Endothelial cell of hepatic sinusoid (primary cell): Measurements from ENCODE around the gene CREB5.

ENCODE experiments used
- in situ Hi-C: cut with HindIII; loops from 2 replicates; pipeline ENCODE4 v1.10.0; 2017; ENCODE audit warnings: low sequenced_read_pairs

Gene CREB5

GRCh38 chr7:28669330-28669729 lies 257.0 kb downstream of the CREB5 start:
- in situ Hi-C loops: no loop called here

GRCh38 chr7:28671526-28671925 lies 259.2 kb downstream of the CREB5 start:
- in situ Hi-C loops: no loop called here

GRCh38 chr7:28672397-28672797 lies 260.1 kb downstream of the CREB5 start:
- in situ Hi-C loops: no loop called here

- in situ Hi-C loops: no loop called here
Measured at GRCh38 chr7:28674359-28674782, 262.1 kb downstream of the CREB5 start.

- in situ Hi-C loops: no loop called here
Measured at GRCh38 chr7:28675429-28675828, 263.1 kb downstream of the CREB5 start.

- in situ Hi-C loops: no loop called here
Measured at GRCh38 chr7:28677668-28678067, 265.4 kb downstream of the CREB5 start.

- in situ Hi-C loops: no loop called here
Measured at GRCh38 chr7:28678431-28678965, 266.2 kb downstream of the CREB5 start.

GRCh38 chr7:28681693-28682310 lies 269.5 kb downstream of the CREB5 start:
- in situ Hi-C loops: no loop called here

GRCh38 chr7:28682801-28683200 lies 270.5 kb downstream of the CREB5 start:
- in situ Hi-C loops: no loop called here

GRCh38 chr7:28684650-28685241 lies 272.4 kb downstream of the CREB5 start:
- in situ Hi-C loops: no loop called here

- in situ Hi-C loops: no loop called here
Measured at GRCh38 chr7:28685242-28685643, 272.9 kb downstream of the CREB5 start.

- in situ Hi-C loops: no loop called here
Measured at GRCh38 chr7:28685644-28686417, 273.5 kb downstream of the CREB5 start.

GRCh38 chr7:28686418-28686800 lies 274.1 kb downstream of the CREB5 start:
- in situ Hi-C loops: no loop called here

- in situ Hi-C loops: no loop called here
Measured at GRCh38 chr7:28687537-28687936, 275.2 kb downstream of the CREB5 start.

- in situ Hi-C loops: no loop called here
Measured at GRCh38 chr7:28688174-28688573, 275.9 kb downstream of the CREB5 start.

GRCh38 chr7:28688651-28689050 lies 276.3 kb downstream of the CREB5 start:
- in situ Hi-C loops: no loop called here

- in situ Hi-C loops: no loop called here
Measured at GRCh38 chr7:28695300-28696295, 283.3 kb downstream of the CREB5 start.

GRCh38 chr7:28697913-28698563 lies 285.7 kb downstream of the CREB5 start:
- in situ Hi-C loops: no loop called here

- in situ Hi-C loops: no loop called here
Measured at GRCh38 chr7:28698840-28699239, 286.5 kb downstream of the CREB5 start.

GRCh38 chr7:28700096-28700495 lies 287.8 kb downstream of the CREB5 start:
- in situ Hi-C loops: no loop called here
